Parathyroid adenoma (tissue), 2 donors: ENCODE results near the gene FLAD1.

Source experiments
- H2AFZ ChIP-seq: fragments of 300-600 bp; sonication (generic); one replicate; pipeline ENCODE4 v1.7.0; 2017; ENCODE audit warnings: antibody characterized with exemption, mild to moderate bottlenecking
- H3K27ac ChIP-seq: fragments of 300-600 bp; sonication (generic); one replicate; pipeline ENCODE4 v1.7.0; 2017
- H3K27me3 ChIP-seq: fragments of 300-600 bp; sonication (generic); one replicate; pipeline ENCODE4 v1.7.0; 2017; ENCODE audit warnings: low read length; ENCODE audit not compliant: control insufficient read depth, insufficient read depth
- H3K36me3 ChIP-seq: fragments of 300-600 bp; sonication (generic); one replicate; pipeline ENCODE4 v1.7.0; 2017; ENCODE audit warnings: low read length; ENCODE audit not compliant: control insufficient read depth, insufficient read depth
- H3K4me1 ChIP-seq: fragments of 300-600 bp; sonication (generic); one replicate; pipeline ENCODE4 v1.7.0; 2017; ENCODE audit warnings: control low read depth
- H3K4me2 ChIP-seq: fragments of 300-600 bp; sonication (generic); one replicate; pipeline ENCODE4 v1.7.0; 2017; ENCODE audit warnings: low read length
- H3K4me3 ChIP-seq: fragments of 300-600 bp; sonication (generic); one replicate; pipeline ENCODE4 v1.7.0; 2017; ENCODE audit warnings: low read depth, low read length
- H3K79me2 ChIP-seq: fragments of 300-600 bp; sonication (generic); one replicate; pipeline ENCODE4 v1.7.0; 2017; ENCODE audit warnings: control low read depth
- H3K9ac ChIP-seq: fragments of 300-600 bp; sonication (generic); one replicate; pipeline ENCODE4 v1.7.0; 2017; ENCODE audit warnings: mild to moderate bottlenecking
- H3K9me3 ChIP-seq: fragments of 300-600 bp; sonication (generic); one replicate; pipeline ENCODE4 v1.7.0; 2017; ENCODE audit warnings: low read length; ENCODE audit not compliant: control insufficient read depth
- CTCF ChIP-seq: fragments of 300-600 bp; sonication (generic); IDR thresholded peaks from one replicate; pipeline ENCODE4 v1.7.0; 2017; ENCODE audit warnings: antibody characterized with exemption, mild to moderate bottlenecking
- donor health status: primary hyperparathyroidism.

Gene FLAD1

DNA sequence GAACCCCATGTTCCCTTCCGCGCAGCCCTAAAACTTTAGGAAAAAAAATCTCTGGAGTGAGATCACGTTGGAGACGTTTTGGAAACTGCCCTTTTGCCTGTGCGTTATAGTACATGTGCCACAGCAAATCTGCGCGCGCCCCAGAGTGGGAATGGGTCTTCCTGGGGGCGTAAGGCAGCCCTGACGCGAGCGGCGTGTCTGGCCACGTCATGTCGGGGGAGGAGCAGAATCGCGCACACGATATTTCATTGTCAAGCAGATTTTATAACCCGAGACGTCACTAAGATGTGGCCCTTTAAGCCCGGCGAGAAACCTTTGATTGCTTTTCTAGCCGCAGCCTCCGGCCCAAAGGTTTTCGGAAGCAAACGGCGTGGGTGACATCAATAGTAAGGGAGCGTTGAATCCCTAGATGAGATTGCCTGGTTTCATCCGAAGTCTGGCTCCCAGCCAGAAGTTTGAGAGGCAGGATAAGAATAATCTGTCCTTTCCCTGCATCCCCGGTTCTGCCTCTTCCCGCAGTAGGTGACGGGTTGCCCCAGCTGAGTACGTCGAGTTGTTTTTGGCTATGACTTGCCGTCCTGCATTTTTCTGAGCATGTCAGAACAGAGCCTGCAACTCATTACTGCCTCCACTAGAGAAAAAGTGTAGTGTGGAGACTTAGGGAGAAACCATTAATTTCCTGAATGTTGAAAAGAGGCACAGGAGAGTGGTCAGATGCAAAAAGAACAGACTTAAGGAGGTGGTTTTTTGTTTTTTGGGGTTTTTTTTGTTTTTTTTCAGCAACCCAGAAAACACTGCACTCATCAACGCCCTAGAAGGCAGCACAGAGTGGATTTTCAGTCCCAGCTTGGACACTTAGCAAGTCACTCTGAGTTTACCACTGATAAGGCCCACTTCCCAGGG is 45.8 kb upstream of the FLAD1 start:
- peak overlapping the region; percentile 85 for H2AFZ ChIP-seq
- peak overlapping the region; percentile 88 for H3K4me3 ChIP-seq
- peak overlapping the region; percentile 80 for H3K4me2 ChIP-seq
- peak; percentile 13 for TF ChIP-seq CTCF
- no peaks in the 10 kb centered on the region for H3K79me2 ChIP-seq
- peak overlapping the region; percentile 99 for H3K27ac ChIP-seq
- no peaks in the 10 kb centered on the region for H3K36me3 ChIP-seq
- no peaks in the 10 kb centered on the region for H3K9me3 ChIP-seq
- no peaks in the 10 kb centered on the region for H3K27me3 ChIP-seq
- peaks cover 24% of the 10 kb centered on the region for H3K4me1 ChIP-seq
- peak overlapping the region; percentile 61 for H3K9ac ChIP-seq

DNA sequence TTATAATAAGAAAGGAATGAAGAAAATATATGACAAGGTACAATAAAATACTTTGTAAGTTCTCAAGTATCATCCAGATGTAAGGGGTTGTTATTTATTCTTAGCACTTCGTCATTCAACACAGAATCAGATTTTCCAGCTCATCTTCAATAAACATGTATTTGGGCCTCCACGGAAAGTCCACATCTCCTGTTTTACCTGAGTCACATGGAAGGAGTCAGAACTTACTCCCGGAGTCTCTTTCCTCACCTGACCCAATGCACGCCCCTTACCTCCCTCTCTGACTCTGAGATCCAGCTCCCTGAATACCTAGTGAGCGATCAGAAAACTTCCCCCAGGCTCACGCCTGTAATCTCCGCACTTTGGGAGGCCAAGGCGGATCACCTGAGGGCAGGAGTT is 45.2 kb upstream of the FLAD1 start:
- H3K79me2 ChIP-seq, result no peaks in the 10 kb centered on the region
- no peaks in the 10 kb centered on the region for H3K9me3 ChIP-seq
- no peaks in the 10 kb centered on the region for H3K27me3 ChIP-seq
- no peaks in the 10 kb centered on the region for H3K36me3 ChIP-seq
- H3K4me2 ChIP-seq, result peak overlapping the region; percentile 80
- no peak for TF ChIP-seq CTCF
- H2AFZ ChIP-seq, result peak overlapping the region; percentile 85
- peak overlapping the region; percentile 88 for H3K4me3 ChIP-seq
- peaks cover 24% of the 10 kb centered on the region for H3K4me1 ChIP-seq
- H3K9ac ChIP-seq, result no peak overlapping the region
- H3K27ac ChIP-seq, result peak overlapping the region; percentile 99

- no peaks in the 10 kb centered on the region for H3K9me3 ChIP-seq
- no peak for TF ChIP-seq CTCF
- H3K9ac ChIP-seq, result no peak overlapping the region
- no peak overlapping the region for H2AFZ ChIP-seq
- H3K4me1 ChIP-seq, result peaks cover 25% of the 10 kb centered on the region
- H3K36me3 ChIP-seq, result no peaks in the 10 kb centered on the region
- H3K27me3 ChIP-seq, result no peaks in the 10 kb centered on the region
- no peak overlapping the region for H3K4me2 ChIP-seq
- H3K27ac ChIP-seq, result peak overlapping the region; percentile 4
- H3K79me2 ChIP-seq, result no peaks in the 10 kb centered on the region
- H3K4me3 ChIP-seq, result no peak overlapping the region
Observed at GRCh38 chr1:154938604-154939399, 44.3 kb upstream of the FLAD1 start.

DNA sequence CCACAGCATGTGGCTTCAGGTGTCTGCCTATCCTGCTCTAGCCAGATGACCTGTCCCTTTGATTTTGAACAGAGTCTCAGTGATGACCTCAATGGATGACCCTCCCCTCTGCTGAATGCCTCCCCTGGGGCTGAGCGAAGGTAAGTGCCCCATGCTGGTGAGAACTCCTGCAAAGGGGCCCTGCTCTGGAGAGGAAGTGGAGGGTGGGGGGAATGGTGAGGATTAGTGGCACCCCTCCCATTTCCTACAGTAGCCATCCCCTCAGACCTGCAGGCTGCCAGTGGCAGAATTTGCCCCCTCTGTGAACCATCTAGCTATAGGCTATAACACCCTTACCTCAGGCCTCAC is 43.0 kb upstream of the FLAD1 start:
- no peaks in the 10 kb centered on the region for H3K27me3 ChIP-seq
- no peaks in the 10 kb centered on the region for H3K79me2 ChIP-seq
- H2AFZ ChIP-seq, result no peak overlapping the region
- no peak for TF ChIP-seq CTCF
- no peak overlapping the region for H3K9ac ChIP-seq
- H3K9me3 ChIP-seq, result no peaks in the 10 kb centered on the region
- H3K4me3 ChIP-seq, result no peak overlapping the region
- H3K36me3 ChIP-seq, result no peaks in the 10 kb centered on the region
- H3K4me2 ChIP-seq, result no peak overlapping the region
- H3K27ac ChIP-seq, result no peak overlapping the region
- H3K4me1 ChIP-seq, result peaks cover 32% of the 10 kb centered on the region
